ENCODE results near the gene EXOG.

DNA sequence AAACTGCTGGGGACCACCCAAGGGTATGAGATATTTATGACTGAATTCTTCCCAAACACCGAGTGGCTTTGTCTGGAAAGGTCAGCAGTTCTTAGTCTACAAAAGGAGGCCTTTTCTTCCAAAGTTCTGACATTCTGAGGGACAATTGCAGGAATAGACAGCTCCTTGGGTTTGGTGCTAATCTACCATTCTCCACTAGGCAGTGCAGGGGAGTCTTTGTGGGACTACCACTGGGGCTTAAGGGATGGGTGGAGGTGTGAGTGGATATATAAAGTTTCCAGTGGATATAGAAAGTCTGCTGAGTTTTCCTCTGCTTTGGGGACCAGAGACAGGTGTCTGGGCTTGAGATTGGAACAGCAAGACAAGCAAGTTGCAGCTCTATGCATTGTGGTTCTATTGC lies 62.7 kb downstream of the EXOG start:
- TF ChIP-seq BHLHE40 (IDR thresholded peaks at IDR 0.05; ENCODE audit: borderline replicate concordance) (no peak), SP1 (IDR thresholded peaks at IDR 0.05) (no peak), L3MBTL2 (conservative IDR thresholded peaks at IDR 0.05) (no peak), SUZ12 (IDR thresholded peaks at IDR 0.05) (no peak), FOXM1 (IDR thresholded peaks at IDR 0.05; ENCODE audit: borderline replicate concordance) (no peak), ZNF384 (IDR thresholded peaks at IDR 0.05) (no peak), TARDBP (IDR thresholded peaks at IDR 0.05) (no peak), FOXK2 (IDR thresholded peaks at IDR 0.05) (no peak), ELF4 (IDR thresholded peaks at IDR 0.05) (no peak), ARNT (IDR thresholded peaks at IDR 0.05) (no peak), LEF1 (IDR thresholded peaks at IDR 0.05; ENCODE audit: borderline replicate concordance) (no peak), FOXA1 (IDR thresholded peaks at IDR 0.05) (no peak)
